Ovary (tissue), 9 donors: ENCODE data around the gene ERICH6B. TPM values are rescaled to one million over a fixed set of nuclear protein-coding genes. Genes with fewer than 3 reads are reported as not detected.

Source experiments
- DNase-seq, 5 donors: peaks; one replicate each; pipeline ENCODE4 v3.0.0-alpha.2; 2019 to 2020
- H3K27ac ChIP-seq, 2 donors: fragments of 200-600 bp; one replicate each; pipeline versions ENCODE4 v1.5.1 to v1.8.0; 2019 to 2022
- H3K27me3 ChIP-seq: fragments of 200-600 bp; one replicate; pipeline ENCODE4 v1.8.0; 2022
- H3K36me3 ChIP-seq: fragments of 200-600 bp; sonication (generic); one replicate; pipeline ENCODE4 v1.5.1; 2019
- H3K4me1 ChIP-seq: one replicate; pipeline ENCODE4 v1.8.1; 2013; ENCODE audit warnings: mild to moderate bottlenecking, moderate library complexity; ENCODE audit not compliant: insufficient read depth
- H3K4me3 ChIP-seq: fragments of 200-600 bp; sonication (generic); one replicate; pipeline ENCODE4 v1.5.1; 2017
- H3K9me3 ChIP-seq, 2 donors: fragments of 200-600 bp in 1 of 2; sonication (generic) in 1 of 2; one replicate each; pipeline versions ENCODE4 v1.5.1 to v1.8.1; 2013 to 2019; ENCODE audit warnings: mild to moderate bottlenecking in 1 of 2, moderate library complexity in 1 of 2
- CTCF ChIP-seq, 3 donors: fragments of 450-650 bp in 2 of 3; fragments of 200-600 bp in 1 of 3; IDR thresholded peaks; one replicate each; pipeline versions ENCODE4 v1.5.1 to v1.8.0; 2016 to 2022; ENCODE audit warnings: antibody characterized with exemption in 3 of 3, mild to moderate bottlenecking in 1 of 3
- EP300 ChIP-seq: sonication (generic); formaldehyde crosslinking; IDR thresholded peaks from one replicate; pipeline ENCODE4 v1.6.1; 2017; ENCODE audit warnings: antibody characterized with exemption
- POLR2A ChIP-seq: fragments of 450-650 bp; IDR thresholded peaks from one replicate; pipeline ENCODE4 v1.6.1; 2017; ENCODE audit warnings: antibody characterized with exemption, mild to moderate bottlenecking, moderate library complexity
- WGBS, 3 donors: extraction: QIAGEN DNeasy Blood & Tissue Kit in 1 of 3; methylation state at CpG; one replicate each; pipeline versions ENCODE4 v1.1.5 to v1.1.7; 2013 to 2017; 5-methylcytosine and 5-hydroxymethylcytosine counted together
- intact Hi-C, 4 donors: fragments of 100-400 bp; cut with DNase I; formaldehyde crosslinking; loops; one replicate each; pipeline versions ENCODE4 v1.11.0 to v1.15.1; 2022 to 2023
- polyA plus RNA-seq, 2 donors: library from polyadenylated mRNA; stranded (reverse); fragments of 200-250 nt in 1 of 2; fragments of 350-450 nt in 1 of 2; fragmentation: Illumina TruSeq in 1 of 2; extraction: RNeasy Lipid Tissue Mini Kit (QIAGEN cat#74804) in 1 of 2; gene quantifications; one replicate each; pipeline ENCODE4 v1.2.3, GENCODE V29; 2013 to 2014
- total RNA-seq, 7 donors: library from RNA; depleted of rRNA in 2 of 7; stranded (reverse); fragments of >200 nt in 2 of 7; fragmentation: NEBNext Ultra II Directional in 3 of 7; extraction: Animal tissue kit (Norgen Biotek cat#: 25700) in 3 of 7; gene quantifications; one replicate each; pipeline versions ENCODE4 v1.1.0 to v1.2.4, GENCODE V29; 2016 to 2023
- donor health status: DM: no; HTN: no; CAD: no; lungs with moderate emphysema.
- donor health status: DM: no; HTN: no; CAD: no.
- donor health status: Bipolar disorder and iron deficiency.
- donor health status: DM: yes; HTN: yes; CAD: no.
- donor health status: DM: no; HTN: no; CAD: no.
- donor health status: DM: yes; HTN: yes; CAD: no.

ERICH6B gene
- total and polyA plus RNA-seq, 9 donors = not detected

DNA sequence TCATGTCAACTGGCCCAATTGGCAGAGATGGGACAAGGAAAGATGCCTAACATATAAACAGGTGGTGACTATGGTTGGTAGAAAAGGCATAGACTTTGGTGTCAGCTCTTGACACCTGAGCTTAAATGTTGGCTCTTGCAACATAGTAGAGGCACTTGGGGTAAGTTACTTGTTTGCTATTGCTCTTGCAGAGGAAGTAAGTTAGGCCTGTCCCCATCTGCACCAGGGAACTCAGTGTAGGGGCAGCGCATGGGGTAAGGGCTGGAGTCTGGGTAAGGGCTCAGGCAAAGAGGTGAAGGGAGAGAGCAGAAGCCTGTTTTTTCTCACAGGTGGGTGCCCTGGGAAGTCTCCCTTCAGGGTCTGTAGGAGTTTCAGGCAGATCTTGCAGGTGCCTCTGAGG, 27.6 kb downstream of the ERICH6B start:
- Histone ChIP-seq H3K36me3 (no peaks in the 10 kb centered on the region), H3K9me3 (no peaks in the 10 kb centered on the region), H3K27ac (no peak overlapping the region), H3K4me3 (no peak overlapping the region), H3K27me3 (no peaks in the 10 kb centered on the region), H3K4me1 (no peaks in the 10 kb centered on the region)
- no peak for DNase-seq
- TF ChIP-seq POLR2A (no peak), EP300 (no peak), CTCF (IDR thresholded peaks at IDR 0.05) (no peak)
- intact Hi-C loops = no loop called here
- 92 to 100% (median 93%) methylated on average over 1 of the region's 1 CpG for WGBS, 3 donors

GRCh38 chr13:45584816-45585215, 30.7 kb downstream of the ERICH6B start:
- H3K4me3 ChIP-seq = no peak overlapping the region
- no peak overlapping the region for H3K27ac ChIP-seq
- intact Hi-C loops = no loop called here
- H3K36me3 ChIP-seq = no peaks in the 10 kb centered on the region
- TF ChIP-seq POLR2A (no peak), EP300 (no peak), CTCF (IDR thresholded peaks at IDR 0.05) (no peak)
- no peak for DNase-seq
- H3K27me3 ChIP-seq = no peaks in the 10 kb centered on the region
- no peaks in the 10 kb centered on the region for H3K4me1 ChIP-seq
- 76 to 84% (median 77%) methylated on average over 6 of the region's 6 CpGs for WGBS, 3 donors
- H3K9me3 ChIP-seq = no peaks in the 10 kb centered on the region

- 36 to 53% (median 38%) methylated on average over 3 of the region's 3 CpGs for WGBS, 3 donors
- TF ChIP-seq EP300 (no peak), CTCF (IDR thresholded peaks at IDR 0.05) (no peak), POLR2A (no peak)
- H3K9me3 ChIP-seq = no peaks in the 10 kb centered on the region
- no peak overlapping the region for H3K4me3 ChIP-seq
- no peak for DNase-seq
- H3K4me1 ChIP-seq = no peaks in the 10 kb centered on the region
- no peaks in the 10 kb centered on the region for H3K27me3 ChIP-seq
- intact Hi-C loops = no loop called here
- H3K36me3 ChIP-seq = no peaks in the 10 kb centered on the region
- no peak overlapping the region for H3K27ac ChIP-seq
Observed at GRCh38 chr13:45582408-45583076, 33.0 kb downstream of the ERICH6B start.

DNA sequence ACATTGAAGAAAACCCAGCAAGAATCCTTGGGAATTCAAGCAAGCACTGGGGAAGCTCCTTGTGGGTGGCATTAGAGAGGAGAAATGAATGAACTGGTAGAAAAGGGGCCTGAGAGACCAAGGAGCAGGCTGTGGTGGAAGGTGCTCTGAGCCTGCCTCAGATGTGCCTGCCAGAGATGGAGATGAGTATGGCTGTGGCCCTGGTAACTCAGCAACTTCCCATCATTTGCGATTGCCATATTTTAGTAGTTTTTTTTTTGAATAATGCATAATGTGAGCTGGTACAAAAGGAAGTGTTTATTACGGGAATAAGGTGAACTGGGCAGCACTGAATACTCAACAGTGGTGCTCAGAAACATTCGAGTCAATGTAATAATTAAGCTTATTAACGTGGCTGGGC, 39.1 kb downstream of the ERICH6B start:
- Histone ChIP-seq H3K4me1 (no peaks in the 10 kb centered on the region), H3K27ac (no peak overlapping the region), H3K36me3 (no peaks in the 10 kb centered on the region), H3K4me3 (no peak overlapping the region), H3K27me3 (no peaks in the 10 kb centered on the region), H3K9me3 (no peaks in the 10 kb centered on the region)
- WGBS, 3 donors = 82 to 87% (median 84%) methylated on average over 4 of the region's 4 CpGs
- intact Hi-C loops = no loop called here
- TF ChIP-seq POLR2A (no peak), EP300 (no peak), CTCF (IDR thresholded peaks at IDR 0.05) (no peak)
- DNase-seq = no peak
